ENCODE measurements around the gene CDK19. TPM values are rescaled to one million over a fixed set of nuclear protein-coding genes. Genes with fewer than 3 reads are reported as not detected.

CDK19 gene
- total RNA-seq, 6 donors from 2014 or later, result 5.2 to 20.4 (median 12.4) TPM

DNA sequence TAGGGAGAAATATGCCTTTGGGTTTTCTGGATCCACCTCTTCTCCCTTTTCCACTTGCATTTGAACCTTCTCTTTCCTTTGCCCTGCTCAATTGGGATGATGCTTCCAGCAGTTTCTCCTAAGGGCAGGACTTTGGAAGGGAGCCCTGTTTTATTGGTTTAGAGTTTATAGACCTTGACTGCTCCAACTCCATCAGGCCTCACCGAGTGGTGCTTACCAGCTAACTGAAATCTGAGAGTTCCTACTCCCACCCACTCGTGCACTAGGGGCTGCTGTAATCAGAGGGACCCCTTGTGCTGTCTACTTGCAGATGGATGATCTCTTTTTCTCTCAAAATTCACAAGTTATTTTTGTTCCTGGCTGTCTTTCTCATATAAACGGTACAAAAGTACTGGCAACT is 217.5 kb downstream of the CDK19 start:
- Histone ChIP-seq H3K27ac (no peak overlapping the region), H3K36me3 (no peaks in the 10 kb centered on the region), H3K9me3 (no peaks in the 10 kb centered on the region), H3K4me1 (no peaks in the 10 kb centered on the region), H3K4me3 (no peak overlapping the region), H3K27me3 (no peaks in the 10 kb centered on the region)
- ATAC-seq (ENCODE audit: low FRiP score in 2 of 2) (no peak), DNase-seq (no peak)
- TF ChIP-seq, protein P1, sequence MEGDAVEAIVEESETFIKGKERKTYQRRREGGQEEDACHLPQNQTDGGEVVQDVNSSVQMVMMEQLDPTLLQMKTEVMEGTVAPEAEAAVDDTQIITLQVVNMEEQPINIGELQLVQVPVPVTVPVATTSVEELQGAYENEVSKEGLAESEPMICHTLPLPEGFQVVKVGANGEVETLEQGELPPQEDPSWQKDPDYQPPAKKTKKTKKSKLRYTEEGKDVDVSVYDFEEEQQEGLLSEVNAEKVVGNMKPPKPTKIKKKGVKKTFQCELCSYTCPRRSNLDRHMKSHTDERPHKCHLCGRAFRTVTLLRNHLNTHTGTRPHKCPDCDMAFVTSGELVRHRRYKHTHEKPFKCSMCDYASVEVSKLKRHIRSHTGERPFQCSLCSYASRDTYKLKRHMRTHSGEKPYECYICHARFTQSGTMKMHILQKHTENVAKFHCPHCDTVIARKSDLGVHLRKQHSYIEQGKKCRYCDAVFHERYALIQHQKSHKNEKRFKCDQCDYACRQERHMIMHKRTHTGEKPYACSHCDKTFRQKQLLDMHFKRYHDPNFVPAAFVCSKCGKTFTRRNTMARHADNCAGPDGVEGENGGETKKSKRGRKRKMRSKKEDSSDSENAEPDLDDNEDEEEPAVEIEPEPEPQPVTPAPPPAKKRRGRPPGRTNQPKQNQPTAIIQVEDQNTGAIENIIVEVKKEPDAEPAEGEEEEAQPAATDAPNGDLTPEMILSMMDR (IDR thresholded peaks at IDR 0.05), result no peak
- no peak for TF ChIP-seq EP300 (IDR thresholded peaks at IDR 0.05)
- TF ChIP-seq POLR2AphosphoS5 (IDR thresholded peaks at IDR 0.05), result no peak
- 75 to 76% methylated on average over 3 of the region's 3 CpGs for WGBS, 2 donors

DNA sequence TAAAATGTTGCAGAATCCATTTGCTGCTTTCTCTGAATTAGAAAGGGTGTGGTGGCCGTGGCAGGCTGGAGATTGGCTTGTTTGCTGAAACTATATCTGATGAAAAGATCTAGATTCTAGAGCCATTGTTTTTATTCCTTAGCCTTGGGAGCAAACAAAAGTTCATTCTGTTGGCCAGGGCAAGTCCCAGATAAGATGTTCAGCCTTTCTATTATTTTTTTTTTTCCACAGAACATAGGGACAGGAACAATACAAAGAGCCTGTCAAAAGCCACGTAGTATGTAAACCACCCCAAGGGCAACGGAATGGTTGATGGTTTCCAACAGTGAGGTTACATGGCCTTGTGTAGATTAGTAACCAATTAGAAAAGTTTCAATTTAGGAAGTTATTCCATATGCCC is 218.9 kb downstream of the CDK19 start:
- Histone ChIP-seq H3K27ac (no peak overlapping the region), H3K4me3 (no peak overlapping the region), H3K9me3 (no peaks in the 10 kb centered on the region), H3K36me3 (no peaks in the 10 kb centered on the region), H3K4me1 (no peaks in the 10 kb centered on the region), H3K27me3 (no peaks in the 10 kb centered on the region)
- WGBS, 2 donors, result 70 to 79% methylated on average over 3 of the region's 3 CpGs
- TF ChIP-seq, protein P1 (IDR thresholded peaks at IDR 0.05), result no peak
- TF ChIP-seq EP300 (IDR thresholded peaks at IDR 0.05) (no peak), POLR2A (IDR thresholded peaks at IDR 0.05) (no peak), POLR2AphosphoS5 (IDR thresholded peaks at IDR 0.05) (no peak)
- ATAC-seq (ENCODE audit: low FRiP score in 2 of 2) (no peak), DNase-seq (no peak)

DNA sequence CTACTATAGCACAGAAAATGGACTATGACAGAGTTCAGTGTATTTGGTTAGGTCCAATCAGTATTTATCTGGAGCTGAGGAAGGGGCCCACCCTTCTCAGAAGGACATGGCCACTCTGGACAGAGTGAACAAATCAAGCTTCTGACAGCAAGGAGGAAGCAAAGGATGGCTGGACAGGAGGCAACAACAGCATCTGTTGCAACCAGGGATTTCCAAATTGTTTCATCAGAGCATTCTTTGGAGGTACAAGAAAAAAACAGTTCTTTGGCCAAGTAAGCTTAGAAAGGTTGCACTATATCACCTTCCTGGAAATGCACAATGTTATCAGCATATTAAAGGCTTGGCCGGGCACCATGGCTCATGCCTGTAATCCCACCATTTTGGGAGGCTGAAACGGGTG is 220.2 kb downstream of the CDK19 start:
- WGBS, 2 donors, result 91 to 96% methylated on average over 2 of the region's 2 CpGs
- TF ChIP-seq, protein P1 (IDR thresholded peaks at IDR 0.05), result no peak
- TF ChIP-seq EP300 (IDR thresholded peaks at IDR 0.05) (no peak), POLR2AphosphoS5 (IDR thresholded peaks at IDR 0.05) (no peak), POLR2A (IDR thresholded peaks at IDR 0.05) (no peak)

DNA sequence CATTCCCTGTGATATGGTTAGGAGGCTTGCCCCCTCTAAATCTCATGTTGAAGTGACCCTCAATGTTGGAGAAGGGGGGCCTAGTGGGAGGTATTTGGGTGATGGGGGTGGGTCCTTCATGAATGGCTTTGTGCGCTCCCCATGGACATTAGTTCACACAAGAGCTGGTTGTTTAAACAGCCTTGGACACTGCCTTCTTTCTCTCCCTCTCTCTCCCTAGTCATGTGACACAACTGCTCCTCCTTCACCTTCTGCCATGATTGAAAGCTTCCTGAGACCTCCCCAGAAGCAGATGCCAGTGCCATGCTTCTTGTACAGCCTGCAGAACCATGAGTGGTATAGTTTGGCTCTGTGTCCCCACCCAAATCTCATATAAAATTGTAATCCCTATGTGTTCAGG is 221.6 kb downstream of the CDK19 start:
- no peak for TF ChIP-seq POLR2A (IDR thresholded peaks at IDR 0.05)
- TF ChIP-seq EP300 (IDR thresholded peaks at IDR 0.05), result no peak
- no peak for TF ChIP-seq POLR2AphosphoS5 (IDR thresholded peaks at IDR 0.05)
- TF ChIP-seq, protein P1 (IDR thresholded peaks at IDR 0.05), result no peak
- no peaks in the 10 kb centered on the region for H3K36me3 ChIP-seq
- ATAC-seq (ENCODE audit: low FRiP score in 2 of 2), result no peak
- H3K4me1 ChIP-seq, result no peaks in the 10 kb centered on the region
- WGBS, 2 donors, result 94 to 100% methylated on average over 1 of the region's 1 CpG
- no peak for DNase-seq
- no peak overlapping the region for H3K4me3 ChIP-seq
- no peaks in the 10 kb centered on the region for H3K27me3 ChIP-seq
- no peaks in the 10 kb centered on the region for H3K9me3 ChIP-seq
- no peak overlapping the region for H3K27ac ChIP-seq

More for the DNA sequence above, 220.2 kb downstream of the CDK19 start:
- DNase-seq, result no peak
- Histone ChIP-seq H3K36me3 (no peaks in the 10 kb centered on the region), H3K4me3 (no peak overlapping the region), H3K4me1 (no peaks in the 10 kb centered on the region), H3K27me3 (no peaks in the 10 kb centered on the region), H3K27ac (no peak overlapping the region), H3K9me3 (no peaks in the 10 kb centered on the region)
- no peak for ATAC-seq (ENCODE audit: low FRiP score in 2 of 2)

DNA sequence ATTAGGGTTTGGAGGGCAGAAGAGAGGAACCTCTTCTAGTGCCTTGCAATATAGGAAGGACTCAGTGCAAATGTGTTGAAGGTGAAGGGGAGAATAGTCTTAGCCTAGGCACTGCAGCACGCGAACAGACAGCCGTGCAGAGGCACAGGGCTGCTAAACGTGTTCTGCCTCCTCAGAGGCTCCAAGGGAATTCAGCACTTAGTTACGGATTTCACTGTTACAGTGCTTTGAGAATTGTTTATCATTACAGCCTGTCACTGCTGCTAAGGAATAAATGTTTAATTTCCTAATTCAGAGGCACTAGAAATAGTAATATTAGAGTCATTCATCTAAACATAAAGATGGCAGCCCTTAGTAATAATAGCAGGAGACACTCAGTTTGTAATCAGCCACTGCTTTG is 222.5 kb downstream of the CDK19 start:
- DNase-seq (no peak), ATAC-seq (ENCODE audit: low FRiP score in 2 of 2) (no peak)
- Histone ChIP-seq H3K27me3 (no peaks in the 10 kb centered on the region), H3K9me3 (no peaks in the 10 kb centered on the region), H3K36me3 (no peaks in the 10 kb centered on the region), H3K27ac (no peak overlapping the region), H3K4me3 (no peak overlapping the region), H3K4me1 (no peaks in the 10 kb centered on the region)
- no peak for TF ChIP-seq POLR2A (IDR thresholded peaks at IDR 0.05)
- no peak for TF ChIP-seq EP300 (IDR thresholded peaks at IDR 0.05)
- TF ChIP-seq, protein P1 (IDR thresholded peaks at IDR 0.05), result no peak
- no peak for TF ChIP-seq POLR2AphosphoS5 (IDR thresholded peaks at IDR 0.05)
- WGBS, 2 donors, result 60 to 73% methylated on average over 4 to 5 of the region's 5 CpGs

Measured in upper lobe of left lung (tissue), 6 donors.